GM20000 (cell line): ENCODE measurements around the gene CHURC1.

ENCODE experiments used
- DNase-seq: peaks from one replicate; pipeline ENCODE4 v3.0.0; 2012; ENCODE audit warnings: low spot score
- CTCF ChIP-seq: IDR thresholded peaks from 2 replicates; pipeline ENCODE4 v1.5.1; 2012; ENCODE audit warnings: mild to moderate bottlenecking, control low read depth; ENCODE audit errors: extremely low read depth, missing control alignments

CHURC1 gene

GRCh38 chr14:64914237-64915028 is at the start of gene CHURC1:
Gene CHURC1, plus strand, starts transcription at chr14:64914455. Its CDS starts 41 bp downstream, at chr14:64914496.
- DNase-seq: peak; percentile 84
- TF ChIP-seq CTCF: no peak

GRCh38 chr14:64865109-64865508 is 49.1 kb upstream of the CHURC1 start:
- DNase-seq: no peak
- TF ChIP-seq CTCF: no peak

GRCh38 chr14:64865992-64866391 is 48.3 kb upstream of the CHURC1 start:
- DNase-seq: no peak
- TF ChIP-seq CTCF: no peak

- DNase-seq: no peak
- TF ChIP-seq CTCF: no peak
These were observed 47.1 kb upstream of the CHURC1 start for GRCh38 chr14:64867182-64867581.

- no peak for DNase-seq
- TF ChIP-seq CTCF: no peak
These were observed 45.9 kb upstream of the CHURC1 start for GRCh38 chr14:64868379-64868778.

- DNase-seq: no peak
- no peak for TF ChIP-seq CTCF
These were observed 45.4 kb upstream of the CHURC1 start for GRCh38 chr14:64868841-64869240.

- no peak for TF ChIP-seq CTCF
- DNase-seq: no peak
These were observed 44.1 kb upstream of the CHURC1 start for GRCh38 chr14:64870160-64870559.
